ENCODE results near the gene LRRC8B.
"Not testable (repeated sequence)": the region's sequence is repeated elsewhere in the genome, so short reads cannot be mapped to it uniquely, and the experiment has no call there.

The LRRC8B gene

DNA sequence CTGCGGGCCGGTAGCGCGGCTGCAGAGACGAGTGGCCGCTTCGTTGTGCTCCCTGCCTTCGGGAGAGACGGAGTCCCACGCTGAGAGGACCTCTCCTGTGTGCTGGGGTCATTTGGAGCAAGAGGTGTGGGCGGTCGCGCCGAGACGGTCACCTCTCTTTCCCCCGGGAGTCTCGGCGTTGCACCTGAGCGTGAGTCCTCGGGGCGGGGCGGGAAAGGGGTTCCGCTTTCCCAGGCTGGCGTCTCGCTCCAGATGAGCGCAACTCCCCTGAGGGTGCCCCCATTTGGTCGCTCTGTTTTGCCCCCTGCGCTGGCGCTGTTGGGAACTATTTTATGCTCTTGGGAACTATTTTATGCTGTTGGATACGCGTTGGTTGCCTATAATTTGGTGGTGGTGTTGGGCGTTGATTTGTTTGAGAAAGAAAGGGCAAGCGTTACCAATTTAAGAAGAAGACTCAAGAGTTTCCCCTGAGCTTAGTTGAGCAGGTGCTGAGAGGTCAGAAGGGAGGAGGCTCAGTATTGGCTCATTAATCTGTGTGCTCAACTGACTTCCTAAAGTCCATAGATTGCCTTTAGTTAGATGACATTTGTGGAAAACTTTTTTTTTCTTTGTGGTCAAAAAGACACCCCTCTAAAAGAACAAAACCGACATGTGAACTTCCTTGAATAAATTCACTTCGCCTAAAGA, 683 bp downstream of the LRRC8B start:
- DNase-seq = peak; percentile 28

DNA sequence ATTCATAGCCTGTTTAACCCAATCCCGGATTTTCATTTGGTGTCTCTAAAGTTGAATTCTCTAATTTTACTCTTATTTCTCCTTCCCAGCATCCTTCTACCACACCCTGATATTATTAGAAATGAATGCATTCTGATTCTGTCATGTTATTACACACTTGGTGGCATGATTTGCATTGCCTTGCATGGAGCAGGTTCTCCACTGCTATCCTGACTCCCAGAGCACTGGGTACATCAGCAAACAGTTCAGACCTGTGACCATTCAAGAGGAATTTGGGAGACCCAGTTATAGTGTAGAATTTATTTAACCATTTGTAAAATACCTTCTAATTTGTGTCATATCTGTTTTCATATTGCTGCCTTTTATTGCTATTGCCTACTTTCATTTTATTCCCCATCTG, 2.6 kb downstream of the LRRC8B start:
- DNase-seq = no peak

DNA sequence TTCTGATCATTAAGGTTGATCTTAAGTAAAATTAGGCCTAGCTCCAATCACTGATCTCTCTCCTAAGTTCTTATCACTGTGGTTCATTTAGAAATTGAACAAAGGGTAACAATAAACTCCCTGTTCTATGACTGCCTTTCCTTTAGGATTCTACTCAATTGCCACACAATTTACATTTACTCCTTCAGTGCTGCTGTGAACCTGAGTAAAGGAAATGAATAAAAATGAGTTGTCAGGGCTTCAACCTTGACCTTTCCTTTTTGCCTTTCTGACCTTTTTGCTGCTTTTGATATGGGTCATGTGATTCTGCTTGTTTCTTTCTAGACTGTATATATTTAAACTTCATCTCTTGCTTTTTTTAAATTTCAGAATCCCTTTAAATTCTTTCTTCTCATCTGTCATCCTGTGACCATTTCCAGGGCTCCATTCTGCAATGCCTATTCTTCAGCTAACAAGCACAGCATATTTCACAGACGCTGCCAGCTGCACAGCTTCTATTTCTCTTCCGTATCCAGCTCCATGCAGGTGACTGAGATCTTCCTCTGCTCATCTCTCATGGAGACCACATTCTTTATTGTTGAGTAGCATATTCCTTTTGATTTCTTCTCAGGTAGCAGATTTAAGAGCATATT, 3.2 kb downstream of the LRRC8B start:
- no peak for DNase-seq

DNA sequence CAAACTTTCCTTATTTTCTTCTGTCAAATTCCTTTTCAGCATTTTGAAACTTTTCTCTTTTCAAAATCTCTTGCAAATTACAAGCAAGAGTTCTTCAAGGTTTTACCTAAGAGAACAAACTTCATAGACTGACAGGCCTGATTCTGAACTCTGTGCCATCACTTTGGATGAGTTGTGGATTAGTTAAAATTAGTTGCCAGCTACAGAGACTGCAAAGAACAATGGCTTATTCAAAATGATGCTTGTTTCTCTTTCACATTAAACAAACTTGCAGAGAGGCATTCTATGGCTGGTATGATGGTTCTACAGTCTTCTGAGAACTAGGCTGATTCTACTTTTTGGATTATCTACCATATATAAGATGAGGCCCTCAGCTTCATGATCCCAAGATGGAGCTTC, 3.8 kb downstream of the LRRC8B start:
- no peak for DNase-seq

DNA sequence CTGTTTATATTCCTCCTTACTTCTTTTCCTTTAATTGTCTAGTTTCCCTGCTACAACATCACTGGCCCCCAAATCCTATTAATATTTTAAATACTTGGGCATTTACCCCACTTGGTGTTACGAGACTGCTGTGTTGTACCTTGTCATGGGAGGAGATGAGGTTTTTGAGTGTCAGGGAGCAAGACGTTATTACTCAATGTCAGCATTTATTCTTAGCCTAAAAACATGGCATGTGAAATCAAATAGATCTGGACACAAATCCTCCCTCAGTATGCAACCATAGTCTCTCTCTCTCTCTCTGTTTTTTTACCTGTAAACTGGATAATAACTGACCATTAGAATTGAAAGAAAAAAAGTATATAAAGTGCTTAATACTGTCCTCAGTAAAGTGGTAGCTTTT, 4.6 kb downstream of the LRRC8B start:
- DNase-seq = no peak

DNA sequence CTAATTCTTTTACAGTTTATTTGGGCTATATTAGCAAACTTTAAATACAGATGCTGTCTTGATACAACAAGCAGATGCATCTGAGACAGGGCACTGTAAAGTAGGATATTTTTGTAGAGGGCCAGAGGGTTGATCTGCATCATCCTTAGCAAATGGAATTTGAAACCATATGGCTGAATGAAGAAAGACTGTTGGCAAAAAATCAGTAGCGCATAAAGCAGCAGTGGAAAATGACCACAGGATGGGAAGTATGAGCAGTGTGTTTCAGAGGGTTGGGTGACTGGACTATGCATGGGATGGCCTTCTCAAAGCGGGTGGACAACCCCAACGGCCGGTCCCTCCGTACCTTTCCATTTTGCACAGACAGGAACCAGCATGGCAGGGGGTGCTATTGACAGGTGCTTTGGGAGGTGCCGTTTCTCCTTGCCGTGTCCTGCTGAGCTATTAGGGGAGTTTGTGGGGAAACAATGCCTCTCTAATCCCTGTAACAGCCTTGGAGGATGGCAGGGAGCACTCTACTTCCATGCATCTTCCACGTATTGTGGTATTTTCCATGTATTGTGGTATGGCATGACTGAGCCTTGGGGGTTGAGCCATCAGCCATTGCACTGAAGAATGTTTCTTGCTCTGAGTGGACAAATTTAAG, 5.9 kb downstream of the LRRC8B start:
- no peak for DNase-seq

DNA sequence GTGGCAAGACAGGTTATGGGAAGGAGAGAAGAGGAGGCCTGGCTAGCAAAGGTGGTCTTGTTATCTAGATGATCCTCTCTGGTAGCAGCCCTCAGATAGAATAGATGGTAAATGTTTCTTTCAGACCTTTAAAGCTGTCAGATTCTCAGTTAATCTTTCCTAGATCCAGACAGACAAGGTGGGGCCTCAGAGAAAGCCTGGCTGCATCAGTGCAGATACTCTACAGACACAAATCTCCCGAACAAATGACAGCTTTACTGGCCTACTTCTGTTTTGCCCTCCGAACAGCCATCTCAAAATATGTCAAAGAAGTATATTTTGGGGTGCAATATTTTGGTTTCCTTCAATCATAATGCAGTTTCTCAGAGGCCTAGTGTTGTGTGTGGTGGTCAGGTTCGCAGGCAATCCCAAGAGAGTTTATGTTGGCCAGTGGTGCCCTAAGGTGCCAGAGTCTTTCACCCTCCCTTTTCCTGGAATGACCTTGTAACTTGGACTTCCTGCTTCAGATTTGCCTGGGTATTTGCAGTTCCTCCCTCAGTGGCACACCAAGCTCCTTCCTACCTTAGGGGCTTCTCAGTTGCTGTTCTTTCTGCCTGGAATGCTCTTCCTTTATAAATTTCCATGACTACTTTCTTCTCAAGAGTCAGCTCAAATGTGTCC, 7.0 kb downstream of the LRRC8B start:
- DNase-seq = no peak

DNA sequence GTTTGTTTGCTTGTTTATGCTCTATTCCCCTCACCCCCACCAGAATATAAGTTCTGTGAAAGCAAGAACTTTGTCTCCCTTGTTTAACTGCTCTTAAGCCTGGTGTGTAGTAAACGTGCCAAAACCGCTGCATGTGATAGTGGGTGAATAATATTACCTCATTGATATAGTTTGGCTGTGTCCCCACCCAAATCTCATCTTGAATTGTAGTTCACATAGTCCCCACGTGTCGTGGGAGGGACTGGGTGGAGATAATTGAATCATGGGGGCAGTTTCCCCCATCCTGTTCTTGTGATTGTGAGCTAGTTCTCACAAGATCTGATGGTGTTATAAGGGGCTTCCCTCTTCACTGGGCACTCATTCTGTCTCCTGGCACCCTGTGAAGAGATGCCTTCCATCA, 7.6 kb downstream of the LRRC8B start:
- no peak for DNase-seq

DNA sequence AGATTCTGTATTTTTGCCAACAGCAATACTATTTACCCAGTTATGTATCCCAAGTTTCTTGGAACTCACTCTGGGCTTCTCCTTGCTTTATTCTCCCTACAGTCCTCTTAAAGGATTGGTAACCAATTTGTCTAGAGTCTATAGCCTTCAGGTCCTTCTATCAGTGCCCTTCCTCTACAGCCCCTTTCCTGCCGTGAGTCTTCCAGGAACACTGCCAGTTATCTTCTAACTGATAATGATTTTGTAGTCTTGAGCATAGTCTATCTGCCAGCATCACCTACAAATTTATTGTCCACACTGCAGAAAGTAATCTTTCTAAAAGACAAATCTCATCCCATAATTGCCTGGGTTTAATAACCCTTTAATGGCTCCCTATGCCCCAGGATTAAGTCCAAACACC, 8.2 kb downstream of the LRRC8B start:
- DNase-seq = no peak

DNA sequence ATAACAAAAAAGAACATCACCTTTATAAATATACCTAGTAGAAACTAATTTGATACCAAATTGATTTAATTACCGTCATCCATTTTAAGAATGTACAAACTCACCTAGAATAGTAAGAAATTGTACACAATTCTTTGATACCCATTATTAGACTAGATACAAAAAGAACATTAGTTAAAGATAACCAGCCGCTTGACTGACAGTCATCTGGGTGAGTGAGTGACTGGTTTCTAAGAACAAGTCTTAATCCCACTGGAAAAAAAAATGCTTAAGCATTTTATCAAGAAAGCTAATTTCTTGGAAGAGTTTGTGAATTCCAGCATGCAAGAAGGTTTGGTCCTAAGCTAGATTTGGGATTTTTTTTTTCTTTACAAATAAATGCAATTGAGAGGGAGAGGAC, 10.9 kb downstream of the LRRC8B start:
- DNase-seq = no peak

DNA sequence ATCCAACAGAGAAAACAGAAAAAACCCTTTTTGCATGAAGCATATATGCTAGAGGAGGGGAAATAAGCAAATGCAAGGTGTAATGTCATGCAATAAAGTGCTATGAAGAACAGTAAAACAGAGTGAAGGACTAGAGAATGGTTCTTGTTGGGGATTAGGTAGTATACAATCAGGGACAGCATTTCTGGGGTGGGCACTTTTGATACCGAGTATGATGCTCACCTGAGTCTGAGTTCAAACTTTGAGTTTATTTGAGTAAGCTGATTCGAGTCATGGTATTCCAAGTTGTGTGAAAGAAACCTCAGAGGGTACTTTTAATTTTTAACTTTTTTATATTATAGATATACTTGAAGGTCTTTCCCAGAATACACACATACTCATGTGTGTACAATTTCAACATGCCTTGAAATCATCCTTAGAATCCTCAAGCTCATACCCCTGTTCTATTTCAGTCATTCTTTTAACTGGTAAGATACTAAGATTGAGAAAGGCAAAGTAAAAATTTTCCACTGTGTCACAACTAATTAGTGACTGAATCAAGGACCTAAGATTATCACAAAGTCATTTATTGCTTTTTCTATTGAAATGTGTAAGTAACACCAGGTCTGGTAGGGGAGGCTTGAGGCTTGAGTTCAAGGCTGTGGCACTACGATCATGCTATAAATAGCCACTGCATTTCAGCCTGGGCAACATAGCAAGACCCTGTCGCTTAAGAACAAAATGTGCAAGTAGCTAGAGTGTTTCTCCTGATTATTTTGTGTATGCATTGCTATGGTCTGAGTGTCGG, 12.1 kb downstream of the LRRC8B start:
- no peak for DNase-seq

DNA sequence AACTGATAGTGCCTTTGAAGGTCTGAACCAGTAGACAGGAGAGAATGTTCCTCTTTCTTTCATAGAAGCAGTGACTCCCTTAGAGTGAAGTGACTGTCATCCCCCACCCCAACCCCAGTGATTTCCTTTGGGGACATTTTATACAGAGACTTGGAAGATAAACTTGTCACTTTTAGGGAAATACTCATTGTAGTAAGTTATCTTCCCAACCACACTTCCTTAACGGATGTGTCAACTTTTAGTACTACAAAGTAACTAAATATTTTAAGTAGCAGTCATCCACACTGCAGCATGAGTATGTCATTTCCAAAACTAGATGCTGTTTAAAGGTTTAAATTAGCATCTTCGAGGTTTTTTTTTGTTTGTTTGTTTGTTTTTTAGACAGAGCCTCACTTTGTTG, 13.7 kb downstream of the LRRC8B start:
- no peak for DNase-seq

DNA sequence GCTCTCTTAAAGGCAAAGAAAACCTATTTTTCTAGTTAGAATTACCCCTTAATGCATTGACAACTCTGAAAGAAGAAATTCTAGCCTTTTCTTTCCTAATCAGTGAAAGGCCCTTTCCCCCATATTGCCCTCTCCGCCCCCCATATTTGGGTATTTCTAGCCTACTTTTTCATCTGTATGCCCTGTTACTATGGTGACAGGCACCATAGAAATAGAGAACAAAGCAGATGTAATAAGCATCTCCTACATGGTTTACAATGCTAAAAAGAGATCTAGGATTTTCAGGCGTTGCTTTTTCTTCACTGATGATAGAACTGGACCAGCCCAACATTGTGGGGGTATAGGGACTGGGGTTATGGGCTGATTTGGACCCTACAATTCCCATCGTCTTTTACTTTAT, 14.5 kb downstream of the LRRC8B start:
- no peak for DNase-seq

DNA sequence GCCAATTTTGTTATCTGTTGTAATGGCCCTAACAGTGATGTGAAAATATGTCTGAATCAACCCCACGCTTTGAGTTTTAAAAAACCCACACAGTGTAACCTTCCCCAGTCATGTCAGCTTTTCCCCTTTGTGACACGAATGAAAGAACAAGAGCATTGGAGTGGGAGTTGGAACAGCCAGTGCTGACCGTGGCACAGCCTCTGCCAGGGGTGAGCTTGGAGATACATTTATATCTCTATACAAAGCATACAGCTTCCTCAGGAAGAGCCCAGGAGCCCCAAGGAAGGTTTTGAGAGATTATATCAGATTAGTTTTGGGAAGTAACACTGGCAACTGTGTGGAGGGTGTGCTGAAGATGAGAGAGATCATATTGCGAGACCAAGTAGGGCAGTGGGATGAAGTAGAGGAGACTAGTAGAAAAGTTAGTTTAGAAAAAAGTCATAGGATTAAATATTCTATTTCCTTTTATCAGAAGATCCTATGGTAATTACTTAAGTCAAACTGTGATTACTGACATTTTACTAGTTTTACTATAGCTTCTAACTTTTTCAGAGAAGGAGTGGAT, 15.9 kb downstream of the LRRC8B start:
- no peak for DNase-seq

DNA sequence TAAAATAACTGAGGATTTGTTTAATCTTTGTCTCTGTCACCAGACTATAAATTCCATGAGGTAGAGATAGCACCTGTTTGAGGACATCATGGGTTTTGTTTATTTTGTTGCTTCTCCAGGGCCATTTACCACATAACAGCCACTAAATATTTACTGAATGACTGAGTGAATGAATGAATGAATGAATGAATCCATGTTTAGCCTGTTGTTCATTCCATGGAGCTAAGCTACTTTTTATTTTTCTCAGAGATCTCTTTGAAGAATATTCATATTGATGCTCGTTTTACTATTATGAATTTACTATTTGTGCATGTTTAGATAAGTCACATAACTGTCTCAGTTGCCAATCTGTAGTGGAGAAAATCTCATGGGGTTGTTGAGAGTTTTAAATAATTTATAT, 17.7 kb downstream of the LRRC8B start:
- DNase-seq = no peak

DNA sequence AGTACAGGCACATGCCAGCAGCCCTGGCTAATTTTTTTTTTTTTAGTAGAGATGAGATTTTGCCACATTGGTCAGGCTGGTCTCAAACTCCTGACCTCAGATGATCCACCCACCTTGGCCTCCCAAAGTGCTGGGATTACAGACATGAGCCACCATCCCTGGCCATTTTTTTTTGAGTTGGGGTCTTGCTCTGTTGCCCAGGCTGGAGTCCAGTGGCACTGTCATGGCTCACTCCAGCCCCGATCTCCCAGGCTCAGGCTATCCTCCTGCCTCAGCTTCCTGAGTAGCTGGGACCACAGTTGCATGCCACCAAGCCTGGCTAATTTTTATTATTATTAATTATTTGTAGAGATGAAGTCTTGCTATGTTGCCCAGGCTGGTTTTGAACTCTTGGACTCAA, 19.0 kb downstream of the LRRC8B start:
- not testable (repeated sequence) for DNase-seq

DNA sequence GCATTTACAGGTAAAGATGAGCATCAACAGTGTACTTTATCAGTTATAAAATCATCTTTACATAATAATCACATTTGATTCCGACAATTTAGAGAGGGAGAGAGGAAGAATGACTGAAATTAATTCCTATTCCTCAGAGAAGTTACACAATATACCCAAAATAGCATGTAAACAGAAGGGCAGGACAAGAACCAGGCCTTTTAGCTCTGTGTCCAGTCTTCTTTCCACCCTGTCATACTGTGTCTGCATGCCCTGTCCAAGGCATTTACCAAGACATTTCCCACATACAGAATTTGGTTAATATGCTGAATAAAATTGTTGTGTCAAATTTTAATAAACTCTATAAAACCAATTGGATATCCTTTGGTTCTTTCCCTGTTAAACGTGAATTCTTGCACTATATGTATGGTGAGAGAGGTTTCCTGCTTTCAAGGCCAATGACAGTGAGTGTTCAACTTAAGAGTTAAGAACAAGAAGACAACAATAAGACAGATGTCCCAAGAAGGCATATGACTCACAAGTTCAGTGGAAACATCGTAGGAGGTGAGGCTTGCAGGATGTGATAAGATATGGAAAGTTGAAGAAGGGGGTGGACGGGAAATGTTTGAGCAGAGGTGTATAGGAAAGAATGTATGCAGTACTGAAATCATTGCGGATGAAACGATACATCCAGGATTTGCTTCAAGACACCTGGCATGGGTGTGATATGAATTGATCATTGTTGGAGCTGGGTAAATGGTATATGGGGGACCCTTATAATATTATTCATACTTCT, 20.8 kb downstream of the LRRC8B start:
- no peak for DNase-seq

DNA sequence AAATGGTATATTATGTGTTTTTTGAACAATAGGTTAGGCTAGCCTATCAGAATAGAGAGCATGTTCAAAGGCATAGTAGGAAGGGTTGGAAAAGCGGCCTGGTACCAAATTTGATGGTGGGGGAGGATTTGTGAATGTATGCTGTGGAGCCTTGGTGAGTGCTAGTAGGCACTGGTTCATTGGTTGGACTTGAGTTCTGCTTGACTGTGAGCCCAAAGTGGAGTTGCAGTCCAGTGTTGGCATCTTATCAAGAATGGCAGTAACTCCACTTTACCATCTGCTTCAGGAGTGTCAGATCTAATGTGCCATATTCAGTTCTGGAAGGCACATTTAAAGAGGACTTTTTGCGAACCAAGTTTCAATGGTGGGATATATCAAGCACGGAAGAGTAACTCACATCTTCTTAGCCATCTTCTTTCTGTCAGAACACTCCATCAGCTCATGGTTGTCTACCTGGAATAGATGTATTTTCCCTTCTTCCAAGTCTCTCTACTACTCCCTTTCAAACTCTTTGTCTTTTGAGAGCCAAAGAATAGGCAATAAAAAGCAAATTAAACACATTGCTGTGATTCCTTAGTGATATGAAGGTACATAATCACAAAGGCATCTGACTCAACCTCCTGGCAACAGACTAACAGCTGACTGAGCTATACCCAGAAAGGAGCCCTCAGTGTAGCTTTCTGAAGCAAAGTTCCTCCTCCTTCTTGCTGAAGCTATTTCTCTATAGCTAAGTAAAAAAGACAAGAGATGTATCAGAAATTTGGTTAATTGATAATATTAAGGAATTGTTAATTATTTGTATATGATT, 21.7 kb downstream of the LRRC8B start:
- DNase-seq = no peak

DNA sequence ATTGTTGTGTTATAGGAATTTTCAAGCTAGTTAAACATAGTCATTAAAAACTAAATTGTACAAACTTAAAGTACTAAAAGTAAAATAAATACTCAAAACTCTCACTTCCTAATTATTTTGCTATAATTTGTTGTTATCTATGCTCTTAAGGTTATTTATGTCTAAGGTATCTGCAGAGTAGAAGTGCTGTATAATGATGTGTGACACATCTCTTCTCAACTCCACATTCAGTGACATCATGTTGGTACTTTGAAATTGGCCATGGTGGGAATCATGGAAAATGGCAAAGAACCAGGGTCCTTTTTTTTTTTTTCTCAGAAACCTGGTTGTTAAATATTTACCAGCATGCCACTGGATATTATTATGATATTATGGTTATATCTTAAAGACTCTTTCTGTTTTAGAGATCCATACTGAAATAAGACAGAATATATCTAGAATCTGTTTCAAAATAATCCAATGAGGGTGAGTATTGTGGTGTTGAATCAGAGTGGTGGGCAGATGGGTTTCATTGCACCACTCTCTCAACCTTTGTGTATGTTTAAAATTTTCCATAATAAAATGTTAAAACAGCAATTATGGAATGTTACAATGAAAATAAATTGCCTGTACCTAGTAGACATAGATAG, 22.4 kb downstream of the LRRC8B start:
- DNase-seq = no peak

DNA sequence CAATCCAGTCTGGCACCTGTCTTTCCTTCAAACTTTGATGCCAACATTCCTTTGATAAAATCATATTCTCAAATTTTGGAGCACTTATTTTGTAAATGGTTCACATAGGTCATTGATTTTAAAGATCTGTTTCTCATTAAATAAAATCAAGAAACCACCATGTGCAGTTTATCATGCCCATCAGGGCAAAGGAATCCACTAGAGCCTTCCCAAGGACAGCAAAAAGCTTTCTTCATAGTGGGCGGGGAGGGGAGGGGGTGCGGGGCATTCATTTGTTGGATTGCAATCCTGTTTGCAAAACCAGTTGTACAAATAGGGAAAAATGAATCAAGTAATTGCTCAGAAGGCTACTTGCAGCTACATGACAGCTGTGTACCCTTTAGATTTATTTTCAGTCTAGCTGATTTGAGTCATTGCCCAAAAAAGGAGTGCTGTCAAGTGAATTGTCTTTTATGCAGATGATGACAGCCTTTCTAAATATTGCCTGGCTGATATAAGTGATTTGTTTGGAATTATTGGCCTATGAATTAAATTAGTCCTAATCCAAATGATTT, 23.0 kb downstream of the LRRC8B start:
- DNase-seq = peak; percentile 52

Data from NCI-H1417 treated with DMSO at 0.1 percent for 48 hours (cell line).